GM18873 (cell line): ENCODE data around the gene PXDN.
"Not testable (repeated sequence)": the region's sequence is repeated elsewhere in the genome, so short reads cannot be mapped to it uniquely, and the experiment has no call there.

Experiments
- ATAC-seq: cut with Tn5 transposase; IDR thresholded peaks from one replicate; pipeline ENCODE4 v1.9.1; 2021; ENCODE audit warnings: mild to moderate bottlenecking, moderate library complexity, moderate number of reproducible peaks; ENCODE audit not compliant: unreplicated experiment, low FRiP score

PXDN gene

DNA sequence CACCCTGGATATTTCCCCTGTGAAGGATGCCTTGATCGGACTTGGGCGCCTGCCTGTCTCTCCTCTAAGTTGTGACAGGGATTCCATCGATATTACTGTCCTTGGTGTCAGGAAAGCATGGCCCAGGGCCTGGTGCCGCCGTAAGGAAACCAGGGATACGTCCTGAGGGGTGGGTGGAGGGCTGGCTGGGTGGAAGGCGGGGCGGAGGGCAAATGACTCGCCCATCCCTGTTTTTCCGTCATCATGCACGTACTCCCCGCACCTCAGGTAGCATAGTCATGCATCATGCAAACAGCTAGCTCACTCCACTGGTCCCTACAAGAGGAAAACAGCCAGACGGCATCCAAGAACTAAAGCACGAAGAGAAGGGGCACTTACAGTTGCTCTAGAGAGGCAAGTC is 57.1 kb downstream of the PXDN start:
- ATAC-seq: no peak

DNA sequence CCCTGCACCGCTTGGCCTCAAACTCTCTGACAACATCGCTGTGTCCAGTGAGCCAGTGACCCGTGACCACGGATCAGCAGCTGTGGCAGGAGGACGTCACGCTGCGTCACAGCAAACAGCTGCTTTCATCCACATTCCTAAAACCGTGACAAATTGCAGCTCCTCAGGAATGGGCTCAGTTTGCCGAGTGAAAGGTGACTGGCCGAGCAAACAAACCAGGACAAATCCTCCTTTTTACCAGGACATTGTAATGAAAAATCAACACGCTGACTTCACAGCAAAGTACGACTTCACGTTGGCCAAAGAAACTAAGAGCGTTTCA is 57.6 kb downstream of the PXDN start:
- no peak for ATAC-seq

DNA sequence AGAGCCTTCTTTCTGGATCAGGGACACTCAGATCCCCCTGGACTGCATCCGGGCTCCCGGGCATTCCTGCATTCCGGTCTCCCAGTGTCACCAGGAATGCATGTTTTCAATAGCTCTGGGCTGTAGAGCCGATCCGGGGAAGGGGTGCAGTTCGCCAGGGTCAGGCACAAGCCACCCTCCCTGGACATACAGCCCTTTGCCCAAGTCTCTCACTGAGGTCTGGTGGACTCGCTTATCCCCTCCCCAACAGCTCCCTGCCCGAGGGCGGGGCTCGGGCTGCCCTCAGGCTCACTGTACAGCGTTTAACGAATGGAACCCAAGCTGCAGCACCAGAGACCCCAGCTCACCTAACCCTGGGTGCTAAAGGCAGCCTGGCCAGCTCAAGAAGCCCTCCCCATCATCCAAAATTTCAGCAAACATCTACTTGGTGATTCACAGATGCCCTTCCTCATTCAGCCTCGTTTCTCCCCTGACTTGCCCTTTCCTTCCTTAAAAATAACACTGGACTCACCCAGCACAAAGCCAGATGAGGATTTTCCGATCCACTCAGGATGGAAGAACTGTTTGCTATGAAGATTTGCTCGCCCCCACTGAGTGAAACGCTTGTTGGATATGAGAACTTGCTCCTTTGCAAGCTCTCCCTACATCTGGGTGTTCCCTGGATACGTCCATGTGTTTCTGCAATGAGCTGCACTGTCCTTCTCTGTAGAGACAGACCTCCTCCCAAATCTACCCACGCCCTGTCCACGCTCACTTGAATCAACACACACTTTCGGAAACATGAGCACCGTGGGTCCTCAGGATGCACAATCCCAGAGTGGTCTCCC is 58.1 kb downstream of the PXDN start:
- no peak for ATAC-seq

DNA sequence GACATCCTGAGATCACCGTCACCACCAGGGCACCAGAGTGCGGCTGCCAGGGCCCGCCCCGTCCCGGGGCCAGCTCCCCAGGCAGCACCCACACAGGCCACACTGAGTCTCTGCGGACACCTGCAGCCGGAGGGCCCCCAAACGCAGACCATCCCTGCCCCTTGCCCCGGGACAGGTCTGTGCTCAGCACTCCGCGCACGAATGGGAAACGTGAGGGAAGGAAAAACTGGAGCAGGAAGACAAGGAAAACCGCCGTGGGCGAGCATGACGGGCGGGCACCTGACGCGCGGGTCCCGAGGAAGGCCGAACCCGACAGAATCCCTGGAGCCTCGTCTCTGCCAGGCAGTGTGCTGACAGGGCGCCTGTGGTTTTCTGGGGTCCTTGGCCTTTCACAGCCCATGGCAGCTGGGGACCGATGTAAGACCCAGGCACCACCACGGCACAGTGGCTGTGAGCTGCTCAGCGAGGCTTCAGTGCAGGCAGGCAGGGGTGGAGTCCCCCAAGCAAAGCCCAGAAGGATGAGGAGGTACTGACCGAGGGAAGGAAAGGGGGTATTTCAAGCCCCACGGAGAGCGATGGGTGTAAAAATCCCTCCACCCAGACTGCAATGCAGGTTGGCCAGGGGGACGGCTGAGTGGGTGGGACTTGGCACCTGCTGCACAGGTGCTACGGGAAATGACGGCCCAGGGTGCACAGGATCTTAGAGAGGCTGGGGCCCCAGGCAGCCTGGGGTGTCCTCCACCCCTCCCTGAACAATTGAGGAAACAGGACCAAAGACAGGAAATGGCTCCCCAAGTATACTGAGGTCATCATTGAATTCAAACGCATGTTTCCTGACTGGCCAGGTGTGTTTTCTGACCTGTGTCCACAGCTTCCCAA is 59.0 kb downstream of the PXDN start:
- ATAC-seq: no peak

- no peak for ATAC-seq
These were observed 61.0 kb downstream of the PXDN start for GRCh38 chr2:1683297-1683696.

DNA sequence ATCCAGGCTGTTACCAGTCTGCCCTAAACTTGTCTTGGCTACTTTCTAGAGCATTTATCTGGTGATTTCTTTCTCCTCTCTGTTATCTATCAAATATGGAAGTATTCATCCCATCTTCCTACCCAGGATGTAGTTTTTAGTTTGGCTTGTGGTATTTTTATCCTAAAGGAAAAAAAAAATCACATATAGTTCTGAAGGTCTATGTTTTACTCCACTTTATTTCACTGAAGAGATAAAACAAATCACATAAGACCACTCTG is 62.2 kb downstream of the PXDN start:
- no peak for ATAC-seq

DNA sequence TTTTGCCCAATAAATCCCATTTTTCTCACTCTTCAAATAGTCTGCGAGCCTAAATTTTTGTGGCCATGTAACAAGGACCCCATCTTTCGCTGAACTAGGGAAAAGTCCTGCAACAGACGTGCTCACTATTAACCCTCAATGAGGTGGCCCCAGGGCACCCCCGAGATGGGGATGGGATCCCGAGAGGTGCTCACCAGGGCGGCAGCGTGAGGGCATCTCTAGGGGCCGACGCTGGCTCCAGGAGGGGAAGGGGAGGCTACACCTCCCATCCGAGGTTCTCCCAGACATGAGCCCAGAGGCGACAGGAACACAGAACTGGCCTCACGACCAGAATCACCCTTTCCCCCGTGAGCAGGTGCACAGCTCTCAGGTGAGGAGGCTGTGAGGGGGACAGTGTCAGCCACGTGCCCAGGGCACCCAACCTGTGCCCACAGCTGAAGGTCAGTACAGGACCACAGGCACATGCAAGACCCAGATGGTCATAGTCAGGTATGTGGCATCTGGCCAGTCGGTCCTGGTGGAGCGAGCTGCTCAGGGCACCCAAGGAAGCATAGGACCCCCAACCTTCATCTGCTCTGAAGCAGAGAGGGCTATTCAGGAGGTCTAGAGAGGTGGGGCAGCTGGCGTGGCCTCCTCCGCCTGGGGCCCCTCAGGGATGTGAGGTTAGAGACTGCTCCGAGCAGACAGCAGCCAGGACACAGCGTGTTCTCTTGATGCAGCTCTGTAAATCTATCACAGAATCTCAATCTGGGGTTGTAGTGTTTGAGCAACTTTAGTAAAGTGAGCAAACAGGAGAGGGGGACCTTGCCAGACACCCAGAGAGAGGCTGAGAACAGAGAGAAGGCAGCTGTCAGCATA is 62.8 kb downstream of the PXDN start:
- no peak for ATAC-seq

DNA sequence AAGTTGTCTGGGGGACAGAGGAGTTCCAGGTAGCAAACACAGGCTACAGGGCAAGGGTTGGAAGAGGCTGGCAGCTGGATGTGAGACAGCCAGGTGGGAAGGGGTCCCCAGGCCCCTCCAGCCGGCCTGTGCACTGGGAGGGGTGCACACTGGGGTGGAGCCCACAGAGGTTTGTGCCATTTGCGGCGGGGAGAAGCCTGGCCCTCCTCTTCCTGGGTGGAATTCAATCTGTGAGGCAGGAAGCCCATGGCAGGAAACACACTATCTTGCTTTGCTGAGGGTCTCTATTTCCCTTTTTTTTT is 63.3 kb downstream of the PXDN start:
- ATAC-seq: no peak

DNA sequence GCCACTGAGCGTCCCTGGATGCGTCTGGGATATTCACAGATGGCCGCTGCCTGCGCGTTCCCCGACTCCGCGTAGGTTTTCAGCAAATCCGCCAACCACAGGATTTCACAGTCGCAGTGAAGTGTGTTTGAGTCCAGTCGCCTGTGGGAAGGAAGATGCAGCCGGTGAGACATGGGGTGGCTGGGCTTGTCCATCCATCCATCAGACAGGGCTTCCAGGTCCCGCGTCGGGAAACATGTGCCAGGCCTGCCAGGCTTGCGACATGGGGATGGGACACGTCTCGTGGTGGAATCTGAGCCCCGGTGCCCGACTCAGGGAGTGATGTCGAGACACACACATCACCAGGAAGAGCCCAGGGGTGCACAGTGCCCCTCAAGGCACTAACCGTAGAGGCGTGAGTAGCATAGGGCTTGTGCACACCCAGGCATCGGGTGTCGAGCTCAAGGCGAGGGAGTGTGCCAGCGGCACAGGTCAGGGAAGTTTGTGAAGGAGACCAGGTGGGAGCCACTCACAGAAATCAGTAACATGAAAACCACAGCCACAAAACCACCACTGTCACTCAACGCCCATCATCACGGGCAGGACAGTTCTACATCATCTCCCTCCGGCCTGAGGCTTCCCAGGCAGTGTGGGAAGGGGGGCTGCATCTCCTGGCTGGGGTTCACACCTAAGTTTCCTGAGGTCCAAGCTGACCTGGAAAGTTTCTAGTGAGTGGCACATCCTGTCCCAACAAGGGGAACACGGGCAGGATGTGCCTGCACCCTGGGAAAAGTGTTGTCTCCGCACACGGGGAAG is 63.9 kb downstream of the PXDN start:
- no peak for ATAC-seq

GRCh38 chr2:1679488-1680039 is 64.8 kb downstream of the PXDN start:
- not testable (repeated sequence) for ATAC-seq

DNA sequence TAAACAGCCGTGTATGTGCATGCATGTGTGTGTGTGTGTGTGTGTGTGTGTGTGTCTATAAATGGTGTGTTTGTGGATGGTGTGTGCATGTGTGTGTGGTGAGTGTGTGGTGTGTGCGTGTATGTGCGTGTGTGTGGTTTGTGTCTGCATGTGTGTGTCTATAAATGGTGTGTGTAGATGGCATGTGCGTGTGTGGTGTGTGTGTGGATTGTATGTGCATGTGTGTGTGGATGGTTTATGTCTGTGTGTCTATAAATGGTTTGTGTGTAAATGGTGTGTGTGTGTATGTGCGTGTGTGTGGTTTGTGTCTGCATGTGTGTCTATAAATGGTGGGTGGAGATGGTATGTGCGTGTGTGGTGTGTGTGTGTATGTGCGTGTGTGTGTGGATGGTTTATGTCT is 65.2 kb downstream of the PXDN start:
- ATAC-seq: not testable (repeated sequence)

DNA sequence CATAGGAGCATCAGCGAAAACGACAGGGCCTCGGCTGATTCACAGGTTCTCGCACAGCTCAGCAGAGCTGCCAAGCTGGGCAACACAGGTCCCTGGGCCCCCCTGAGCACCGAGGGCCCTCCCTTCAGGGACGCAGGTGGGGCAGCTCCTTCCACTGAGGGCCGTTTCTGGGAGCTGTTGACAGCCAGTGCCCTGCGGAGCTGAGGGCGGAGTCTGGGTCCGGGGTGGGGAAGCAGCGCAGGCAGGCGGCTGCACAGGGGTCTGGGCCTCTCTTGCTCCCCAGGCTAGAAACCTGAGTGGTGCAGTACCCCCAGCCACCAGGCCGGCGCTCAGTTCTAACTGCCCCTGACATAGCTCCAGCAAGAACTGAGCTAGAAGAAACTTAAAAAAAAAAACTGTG is 65.7 kb downstream of the PXDN start:
- no peak for ATAC-seq

DNA sequence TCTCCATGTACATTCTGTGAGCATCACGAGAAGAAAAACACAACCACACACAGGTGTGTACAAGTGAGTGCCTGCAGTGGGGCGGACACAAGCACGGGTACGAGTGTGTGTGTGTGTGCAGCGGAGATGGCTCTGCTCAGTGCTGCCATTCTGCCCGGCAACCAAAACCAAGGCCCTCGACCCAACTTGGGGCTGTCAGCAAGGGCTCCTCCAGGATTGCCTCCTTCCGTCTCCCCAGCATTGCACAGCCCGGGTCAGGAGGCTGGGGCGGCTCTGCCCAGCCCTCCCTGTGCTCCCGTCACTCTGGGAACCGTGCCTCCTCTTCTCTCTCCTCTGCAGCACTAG is 66.5 kb downstream of the PXDN start:
- ATAC-seq: no peak

- ATAC-seq: no peak
These were observed 67.1 kb downstream of the PXDN start for GRCh38 chr2:1676913-1677820.

DNA sequence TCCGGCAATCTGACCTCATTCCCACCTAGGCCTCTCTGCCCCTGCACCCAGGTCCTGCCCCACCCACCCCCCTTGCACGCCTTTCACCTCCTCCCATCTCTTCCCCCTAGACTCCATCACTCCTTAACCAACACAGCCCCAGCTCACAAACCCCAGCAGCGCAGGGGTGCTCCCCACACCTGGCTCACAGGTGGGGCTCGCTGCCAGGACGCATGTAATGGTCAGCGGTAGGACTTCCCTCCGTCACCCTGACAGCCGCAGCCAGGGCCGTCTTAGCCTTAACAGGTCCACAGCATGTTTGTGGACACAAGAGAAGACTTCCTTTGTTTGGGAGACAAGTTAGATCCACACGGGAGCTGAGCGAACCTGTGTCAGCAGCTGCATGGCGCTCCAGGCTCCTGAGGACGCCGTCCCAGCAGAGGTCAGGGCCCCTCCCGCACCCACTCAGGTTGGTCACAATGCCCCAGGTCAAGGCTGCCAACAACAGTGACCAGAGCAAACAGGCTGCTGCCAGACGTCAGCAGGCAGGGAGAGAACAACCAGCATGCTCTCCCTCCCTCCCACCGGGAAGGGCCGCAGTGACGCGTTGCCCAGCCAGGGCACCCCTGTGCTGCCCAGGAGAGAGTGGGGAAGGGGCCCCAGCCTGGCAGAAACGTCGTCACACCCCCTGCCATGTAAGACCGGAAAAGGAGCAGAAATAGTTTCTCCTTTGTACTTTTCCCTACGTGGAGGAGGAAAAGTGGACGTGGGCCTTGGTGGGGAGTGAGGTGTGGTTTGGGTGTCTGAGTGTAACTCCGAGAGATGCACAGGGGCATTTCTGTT is 68.0 kb downstream of the PXDN start:
- ATAC-seq: no peak

DNA sequence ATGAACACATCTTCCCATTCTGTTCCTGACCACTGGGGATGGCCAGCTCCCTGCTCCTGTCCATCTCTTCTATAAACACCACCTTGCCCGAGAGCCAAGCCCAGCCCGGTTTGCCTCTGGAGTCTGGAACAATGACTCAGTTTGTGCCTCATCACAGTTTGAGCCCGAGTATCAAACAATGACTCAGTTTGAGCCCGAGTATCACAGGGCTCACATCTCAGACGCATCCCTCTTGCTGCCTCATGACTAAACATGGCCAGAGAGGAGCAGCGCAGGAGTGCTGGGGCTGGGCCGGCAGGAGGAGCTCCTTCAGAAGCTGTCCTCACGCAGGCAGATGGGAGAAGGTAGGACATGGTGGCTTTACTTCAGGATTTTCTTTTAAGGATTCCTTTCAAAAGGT is 68.7 kb downstream of the PXDN start:
- no peak for ATAC-seq

DNA sequence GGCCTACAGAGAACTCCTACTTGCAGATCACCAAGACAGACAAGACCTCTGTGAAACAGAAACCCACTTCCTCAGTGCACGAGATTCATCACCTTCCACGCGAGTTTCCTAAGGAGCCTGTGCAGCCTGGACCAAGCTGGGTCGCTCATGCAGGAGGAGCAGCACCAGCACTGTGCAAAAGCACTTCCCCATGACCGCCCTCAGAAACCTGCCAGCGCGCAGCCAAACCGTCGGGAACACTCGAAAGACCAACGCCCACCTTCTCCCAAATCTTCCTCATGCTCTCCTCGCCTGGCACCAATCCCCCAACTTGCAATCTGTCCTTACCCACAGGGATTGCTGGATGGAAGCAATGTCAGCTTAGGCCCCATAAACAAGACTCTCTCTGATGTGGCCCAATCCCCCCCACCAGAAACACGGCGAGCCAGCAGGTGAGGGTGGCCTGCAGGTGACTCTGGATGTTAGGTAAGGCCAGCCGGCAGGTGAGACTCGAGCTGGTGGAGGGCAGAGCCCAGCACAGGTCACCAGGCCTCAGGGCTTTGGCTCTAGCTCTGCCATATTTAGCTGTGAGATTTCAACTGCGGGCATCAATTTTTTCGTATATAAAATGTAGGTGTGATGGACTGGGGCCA is 69.4 kb downstream of the PXDN start:
- no peak for ATAC-seq

DNA sequence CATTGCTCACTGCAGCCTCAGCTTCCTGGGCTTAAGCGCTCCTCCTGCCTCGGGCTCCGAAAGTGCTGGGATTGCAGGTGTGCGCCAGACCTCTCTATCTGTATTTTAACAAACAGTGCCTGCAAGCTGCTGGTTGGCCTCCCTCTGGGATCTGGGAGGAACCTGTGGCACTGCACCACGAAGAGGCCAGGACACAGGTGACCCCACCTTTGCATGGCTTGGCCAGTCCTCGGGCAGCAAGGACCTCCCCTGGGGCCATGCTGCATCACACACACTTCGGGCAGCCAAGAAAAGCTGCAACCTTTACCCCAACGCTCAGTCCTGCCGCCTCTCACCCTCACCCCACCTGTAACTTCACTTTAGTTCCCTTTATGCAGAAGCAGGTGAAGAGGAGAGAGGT is 70.0 kb downstream of the PXDN start:
- ATAC-seq: no peak
